DMS79 (cell line): Measurements from ENCODE around the gene TBC1D9B.
"Not testable (repeated sequence)": the region's sequence is repeated elsewhere in the genome, so short reads cannot be mapped to it uniquely, and the experiment has no call there.

ENCODE experiments used
- DNase-seq: peaks from one replicate; lab custom pipeline; 2025; lab: John Stamatoyannopoulos, UW

The TBC1D9B gene

GRCh38 chr5:179885491-179886090 lies 22.1 kb downstream of the TBC1D9B start:
- no peak for DNase-seq

GRCh38 chr5:179883163-179883562 lies 24.5 kb downstream of the TBC1D9B start:
- DNase-seq: no peak

GRCh38 chr5:179882338-179882737 lies 25.4 kb downstream of the TBC1D9B start:
- no peak for DNase-seq

DNA sequence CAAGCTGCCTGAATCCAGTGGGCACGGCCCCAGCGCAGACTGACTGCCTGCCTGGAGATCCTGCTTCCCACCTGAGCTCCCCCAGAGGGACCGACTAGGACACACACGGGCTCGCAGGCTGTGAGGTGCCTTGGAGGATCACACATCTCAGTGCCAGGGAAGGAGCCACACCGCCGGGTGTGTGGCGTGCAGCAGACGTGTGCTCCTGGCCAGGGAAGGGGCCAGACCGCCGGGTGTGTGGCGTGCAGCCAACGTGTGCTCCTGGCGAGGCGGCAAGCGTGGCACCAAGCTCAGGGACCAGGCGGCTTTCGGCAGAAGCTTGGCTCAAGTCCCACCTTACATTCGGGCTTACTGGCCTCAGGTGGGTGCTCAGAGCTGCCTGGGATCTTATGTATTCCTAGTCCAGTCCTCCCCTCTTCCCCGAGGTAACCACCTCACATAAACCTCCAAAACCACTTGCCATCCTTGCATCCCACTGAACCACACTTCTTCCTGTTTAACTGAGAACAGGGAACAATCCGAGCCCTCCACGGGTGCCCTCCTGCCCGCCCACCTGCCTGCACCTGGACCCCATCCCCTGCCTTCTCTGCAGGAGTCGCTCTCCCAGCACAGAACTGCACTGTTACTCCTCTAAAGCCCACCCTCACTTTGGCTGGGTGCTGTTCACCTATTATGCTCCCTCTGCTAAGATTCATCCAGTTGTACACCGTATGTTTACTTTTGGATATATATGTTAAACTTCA lies 26.7 kb downstream of the TBC1D9B start:
- no peak for DNase-seq

- DNase-seq: no peak
These were observed 27.5 kb downstream of the TBC1D9B start for GRCh38 chr5:179880066-179880650.

GRCh38 chr5:179879690-179880010 lies 28.0 kb downstream of the TBC1D9B start:
- peak; percentile 1 for DNase-seq

- DNase-seq: no peak
These were observed 28.6 kb downstream of the TBC1D9B start for GRCh38 chr5:179879003-179879689.

DNA sequence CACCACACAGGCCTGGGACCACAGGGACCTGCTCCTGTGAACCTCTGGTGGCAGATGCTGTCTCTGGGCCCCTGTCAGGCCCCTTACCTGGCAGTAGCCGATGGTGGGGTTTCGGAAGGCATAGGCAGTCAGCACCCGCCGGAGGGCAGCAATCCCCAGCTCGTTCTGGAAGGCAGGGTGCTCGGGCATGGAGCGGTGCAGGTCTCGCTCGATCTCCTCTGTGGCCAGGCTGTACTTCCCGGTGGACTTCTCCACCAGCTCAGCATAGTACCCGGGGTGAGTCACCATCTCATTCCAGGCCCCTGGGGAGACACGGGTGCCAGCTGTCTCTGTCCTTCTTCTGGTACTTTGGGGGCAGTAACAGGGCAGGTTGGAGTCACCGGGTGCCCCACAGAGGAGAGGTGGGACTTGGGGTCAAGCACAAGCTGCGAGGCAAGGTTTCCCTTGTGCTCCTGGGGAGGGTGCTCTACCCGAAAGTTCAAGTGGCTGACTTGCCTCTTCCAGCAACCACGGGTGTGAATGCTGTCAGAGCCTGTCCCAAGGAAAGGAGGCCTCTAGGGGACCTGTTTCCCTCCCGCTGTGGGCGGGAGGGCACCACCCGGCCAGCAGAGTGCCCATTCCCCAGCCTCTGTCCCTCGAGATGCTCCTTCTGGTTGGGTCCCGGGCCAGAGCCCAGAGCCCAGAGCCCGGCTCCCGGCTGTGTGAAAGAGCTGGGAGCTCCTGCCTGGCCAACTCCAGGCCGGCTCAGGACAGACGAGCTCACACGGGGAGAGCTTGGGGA lies 29.3 kb downstream of the TBC1D9B start:
- no peak for DNase-seq

GRCh38 chr5:179876610-179876952 lies 31.1 kb downstream of the TBC1D9B start:
- DNase-seq: no peak

- DNase-seq: no peak
These were observed 31.7 kb downstream of the TBC1D9B start for GRCh38 chr5:179875741-179876609.

GRCh38 chr5:179874536-179875292 lies 33.0 kb downstream of the TBC1D9B start:
- DNase-seq: no peak

- no peak for DNase-seq
These were observed 33.6 kb downstream of the TBC1D9B start for GRCh38 chr5:179874136-179874535.

- no peak for DNase-seq
These were observed 34.0 kb downstream of the TBC1D9B start for GRCh38 chr5:179873588-179874110.

GRCh38 chr5:179872828-179873575 lies 34.7 kb downstream of the TBC1D9B start:
- no peak for DNase-seq

- DNase-seq: no peak
These were observed 35.5 kb downstream of the TBC1D9B start for GRCh38 chr5:179872055-179872827.

- not testable (repeated sequence) for DNase-seq
These were observed 36.2 kb downstream of the TBC1D9B start for GRCh38 chr5:179871533-179871932.

- DNase-seq: no peak
These were observed 36.7 kb downstream of the TBC1D9B start for GRCh38 chr5:179870952-179871351.

- DNase-seq: peak; percentile 65
These were observed 37.2 kb downstream of the TBC1D9B start for GRCh38 chr5:179870403-179870903.
